GM18511 (cell line): ENCODE data around the gene KRT78.

Source experiments
- ATAC-seq: cut with Tn5 transposase; IDR thresholded peaks from one replicate; pipeline ENCODE4 v1.9.1; 2021; ENCODE audit warnings: mild to moderate bottlenecking, moderate library complexity; ENCODE audit not compliant: unreplicated experiment

Gene KRT78

DNA sequence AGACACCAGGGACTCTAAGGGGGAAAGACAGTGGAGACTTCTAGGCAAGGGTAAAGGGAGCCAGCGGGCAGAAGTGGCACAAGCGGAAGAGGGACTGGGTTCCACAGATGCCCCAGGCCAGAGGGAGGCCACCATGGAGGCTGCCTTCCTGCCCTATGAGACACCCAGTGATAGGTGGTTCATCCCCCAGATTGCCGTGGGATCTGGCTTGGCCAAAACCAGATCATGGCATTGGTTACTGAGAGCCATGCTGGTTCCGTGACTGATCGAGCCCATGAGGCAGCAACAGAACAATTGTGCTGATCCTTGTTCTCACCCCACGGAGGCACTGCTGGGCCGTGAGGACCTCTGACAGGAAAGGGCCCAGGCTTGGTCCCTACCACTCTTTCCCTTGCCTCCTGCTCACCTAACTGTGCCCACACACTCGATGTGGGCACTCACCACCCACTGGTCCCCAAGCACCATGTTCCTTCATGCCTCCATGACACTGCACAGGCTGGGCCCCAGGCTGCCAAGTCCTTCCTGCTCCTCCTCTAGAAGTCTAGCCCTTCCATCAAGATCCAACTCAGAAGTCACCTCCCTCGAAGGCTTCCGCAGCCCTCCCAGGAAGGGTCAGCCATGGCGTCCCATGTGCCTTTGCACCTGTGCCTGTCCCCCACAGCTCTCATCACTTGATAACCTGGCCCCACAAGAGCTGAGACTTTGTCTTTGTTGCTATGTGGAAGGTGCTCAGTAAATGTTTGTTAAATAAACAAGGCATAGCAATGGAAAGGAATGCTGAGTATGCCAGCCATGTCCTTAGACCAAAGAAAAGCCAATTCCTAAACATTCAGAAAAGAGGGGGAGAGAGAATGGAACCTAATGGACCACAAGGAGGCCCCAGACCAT, 21.9 kb downstream of the KRT78 start:
- no peak for ATAC-seq

DNA sequence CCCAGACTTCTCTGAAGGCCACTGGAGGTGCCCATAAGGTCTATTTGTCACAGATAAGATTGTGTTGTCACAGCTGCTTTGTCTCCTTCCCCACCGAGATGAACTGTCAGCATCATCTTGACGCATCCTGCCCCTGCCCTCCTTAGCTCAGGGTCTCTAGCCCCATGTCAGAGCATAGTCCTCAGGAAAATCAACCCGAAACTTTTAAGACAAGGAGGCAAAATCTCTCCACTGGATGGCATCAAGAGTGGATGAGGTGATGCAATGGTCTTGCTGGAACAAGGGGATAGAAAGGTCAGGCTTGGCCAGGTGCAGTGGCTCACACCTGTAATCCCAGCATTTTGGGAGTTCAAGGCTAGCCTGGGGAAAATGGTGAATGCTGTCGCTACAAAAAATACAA, 22.8 kb downstream of the KRT78 start:
- no peak for ATAC-seq

DNA sequence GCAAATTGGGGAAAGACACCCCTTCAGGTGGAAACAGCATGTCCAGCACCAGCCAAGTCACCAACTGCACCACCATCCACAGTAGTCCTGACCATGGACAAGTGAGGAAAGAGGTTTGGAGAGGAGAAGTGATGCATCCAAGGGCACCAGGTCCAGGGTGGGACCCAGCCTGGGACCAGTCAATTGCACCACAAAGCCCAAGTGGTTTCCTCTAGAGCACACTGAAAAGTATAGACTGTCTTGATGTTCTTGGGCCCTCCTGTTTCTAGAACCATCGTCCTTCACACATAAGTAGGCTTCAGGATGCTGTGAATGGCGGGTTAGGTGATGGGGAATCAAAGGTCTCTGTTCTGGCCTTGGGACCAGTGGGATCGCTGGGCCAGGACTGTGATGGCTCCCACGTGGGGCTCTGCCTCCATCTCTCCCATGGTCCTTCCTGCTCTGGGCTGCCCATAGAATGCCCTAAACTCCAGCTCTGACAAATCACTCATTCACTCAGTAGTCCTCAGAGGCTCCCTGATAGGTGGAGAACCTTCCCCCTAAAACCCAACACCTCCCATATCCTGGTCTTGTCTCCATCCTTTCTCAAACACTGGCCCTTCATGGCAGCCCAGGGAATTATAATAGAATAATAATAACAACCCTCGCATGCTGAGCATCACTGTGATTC, 23.9 kb downstream of the KRT78 start:
- ATAC-seq: no peak

DNA sequence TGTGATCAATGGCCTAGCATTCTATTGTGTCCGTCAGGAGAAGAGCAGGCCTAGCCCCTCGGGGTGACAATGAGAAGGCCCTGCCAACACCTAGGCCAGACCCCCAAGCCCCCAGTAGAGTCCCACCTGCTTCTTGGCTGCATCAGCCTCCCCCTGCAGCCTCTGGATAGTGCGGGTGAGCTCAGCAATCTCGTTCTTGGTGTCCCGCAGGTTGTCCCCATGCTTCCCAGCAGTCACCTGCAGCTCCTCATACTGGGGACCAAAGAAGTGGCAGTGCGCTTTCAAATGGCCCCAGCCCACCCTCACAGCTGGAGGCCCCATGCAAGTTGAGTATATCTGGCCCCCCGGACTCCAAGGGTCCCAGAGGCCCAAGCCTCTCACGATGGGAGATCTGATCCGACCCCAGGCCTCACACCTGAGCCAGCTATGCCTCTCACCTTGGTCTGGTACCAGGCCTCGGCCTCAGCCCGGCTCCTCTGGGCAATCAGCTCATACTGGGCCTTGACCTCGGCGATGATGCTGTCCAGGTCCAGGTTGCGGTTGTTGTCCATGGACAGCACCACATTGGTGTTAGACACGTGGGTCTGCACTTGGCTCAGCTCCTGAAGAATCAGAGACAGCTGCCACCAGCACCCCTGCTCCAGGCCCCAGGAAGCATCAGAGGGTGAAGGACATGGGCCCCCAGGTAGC, 24.9 kb downstream of the KRT78 start:
- ATAC-seq: no peak

DNA sequence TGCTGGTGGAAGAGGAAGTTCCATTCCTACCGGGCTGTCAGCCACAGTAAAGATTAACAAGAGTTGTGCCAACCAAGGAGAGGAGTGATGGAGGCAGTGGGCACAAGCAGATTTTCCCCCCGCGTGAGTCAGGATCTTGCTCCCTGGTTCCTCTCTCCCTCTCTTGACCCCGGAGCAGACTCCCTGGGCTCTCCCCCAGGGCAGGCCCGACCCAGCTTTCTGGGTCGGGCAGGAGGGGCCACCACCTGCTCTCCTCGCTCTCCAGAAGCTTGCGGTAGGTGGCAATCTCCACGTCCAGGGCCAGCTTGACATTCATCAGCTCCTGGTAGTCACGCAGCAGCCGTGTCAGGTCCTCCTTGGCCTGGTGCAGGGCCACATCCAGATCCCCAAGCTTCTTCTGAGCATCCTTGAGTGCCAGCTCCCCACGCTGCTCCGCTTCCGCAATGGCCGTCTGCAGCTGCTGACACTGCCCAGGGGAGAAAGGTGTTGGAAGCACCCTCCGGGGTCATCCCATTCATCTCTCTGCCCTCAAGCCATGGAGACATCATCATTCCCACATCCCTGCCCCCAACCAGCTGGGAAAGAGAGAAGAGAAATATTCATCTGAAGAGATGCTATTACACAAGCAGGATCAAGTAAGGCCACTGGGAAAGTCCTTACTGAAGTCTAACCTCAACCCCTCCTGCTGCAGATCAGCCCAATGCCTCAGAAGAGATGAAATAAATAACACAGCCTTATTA, 25.9 kb downstream of the KRT78 start:
- no peak for ATAC-seq

DNA sequence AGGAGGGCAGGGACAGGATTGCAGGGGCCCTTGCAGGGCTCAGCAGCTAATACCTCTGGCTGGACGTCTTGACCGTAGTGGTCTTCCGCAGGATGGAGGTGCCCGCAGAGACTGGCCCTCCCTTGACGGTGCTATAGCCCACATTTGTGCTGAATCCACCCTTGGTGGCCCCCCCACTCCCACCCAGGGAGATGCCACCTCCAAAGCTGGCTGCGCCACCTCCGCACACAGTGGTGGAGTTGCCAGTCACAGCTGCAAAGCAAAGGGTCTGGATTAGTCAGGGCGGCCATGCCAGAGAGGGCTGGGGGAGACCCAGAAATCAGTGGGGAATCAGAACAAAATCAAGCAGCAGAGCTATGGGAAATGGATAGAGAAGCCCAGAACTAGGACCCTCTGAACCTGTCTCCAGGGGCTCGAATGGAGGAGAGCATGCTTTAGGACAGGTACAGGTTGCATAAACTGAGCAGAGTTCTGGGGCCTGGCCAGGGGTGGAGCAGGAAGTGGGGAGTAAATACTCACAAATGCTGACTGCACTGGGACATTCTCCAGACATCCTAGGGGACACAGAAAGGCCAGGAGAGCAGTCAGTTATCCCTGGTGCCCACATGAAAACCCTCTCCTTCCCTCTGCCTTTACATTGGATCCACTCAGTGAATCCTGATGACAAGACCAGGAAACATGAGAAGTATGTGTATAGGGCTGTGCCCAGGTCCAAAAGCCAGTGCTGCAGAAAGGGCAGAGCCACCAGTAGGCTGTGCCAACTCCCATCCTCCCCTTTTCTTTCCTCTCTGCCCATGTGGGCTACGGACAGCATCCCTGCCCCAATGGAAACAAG, 26.8 kb downstream of the KRT78 start:
- no peak for ATAC-seq

DNA sequence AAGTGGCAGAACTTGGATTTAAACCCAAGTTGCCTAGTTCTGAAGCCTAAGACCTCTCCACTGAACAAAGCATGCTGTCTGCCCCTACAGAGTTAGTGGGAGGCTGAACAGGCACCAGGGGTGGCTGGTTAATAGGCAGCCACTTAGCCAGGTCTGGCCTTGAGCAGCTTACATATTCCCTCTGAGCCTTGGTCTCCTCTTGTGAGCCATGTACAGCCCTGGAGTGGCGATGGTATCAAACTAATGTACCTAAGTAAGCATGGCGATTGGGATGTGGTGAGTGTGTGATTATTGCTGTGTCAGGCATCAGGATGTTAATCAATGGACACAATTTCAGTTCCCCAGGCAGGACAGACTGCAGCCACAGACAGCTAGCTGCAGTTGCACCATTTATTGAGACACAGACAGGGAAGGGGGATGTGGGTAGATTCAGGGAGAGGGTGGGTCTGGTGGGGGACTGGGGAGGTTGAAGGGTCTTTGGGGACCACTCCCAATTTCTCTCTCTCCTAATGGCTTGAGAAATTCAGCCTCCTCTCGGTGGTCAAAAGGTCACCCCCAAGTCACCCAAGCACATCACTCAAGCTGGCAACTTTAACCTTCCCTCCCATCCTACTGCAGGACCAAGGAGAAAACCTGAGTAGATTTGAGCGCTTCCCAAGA, 27.6 kb downstream of the KRT78 start:
- ATAC-seq: no peak

DNA sequence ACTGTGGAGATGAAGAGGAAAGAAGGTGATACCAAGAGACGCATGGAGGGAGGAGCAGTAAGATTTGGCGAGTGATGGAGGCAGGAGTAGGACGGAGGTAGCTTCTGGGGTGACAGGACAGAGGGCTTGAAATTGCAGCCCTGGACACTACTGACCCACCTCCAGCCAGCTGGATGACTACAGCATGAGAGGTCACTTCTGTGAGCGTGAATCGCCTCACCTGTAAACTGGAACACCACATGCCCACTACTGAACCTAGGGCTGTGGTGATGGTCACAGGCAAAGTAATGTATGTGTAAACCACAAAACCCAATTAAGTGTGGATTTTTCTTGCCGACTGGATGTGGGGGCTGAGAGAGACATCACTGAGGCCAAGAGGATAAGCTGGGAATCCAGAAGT, 28.3 kb downstream of the KRT78 start:
- no peak for ATAC-seq

DNA sequence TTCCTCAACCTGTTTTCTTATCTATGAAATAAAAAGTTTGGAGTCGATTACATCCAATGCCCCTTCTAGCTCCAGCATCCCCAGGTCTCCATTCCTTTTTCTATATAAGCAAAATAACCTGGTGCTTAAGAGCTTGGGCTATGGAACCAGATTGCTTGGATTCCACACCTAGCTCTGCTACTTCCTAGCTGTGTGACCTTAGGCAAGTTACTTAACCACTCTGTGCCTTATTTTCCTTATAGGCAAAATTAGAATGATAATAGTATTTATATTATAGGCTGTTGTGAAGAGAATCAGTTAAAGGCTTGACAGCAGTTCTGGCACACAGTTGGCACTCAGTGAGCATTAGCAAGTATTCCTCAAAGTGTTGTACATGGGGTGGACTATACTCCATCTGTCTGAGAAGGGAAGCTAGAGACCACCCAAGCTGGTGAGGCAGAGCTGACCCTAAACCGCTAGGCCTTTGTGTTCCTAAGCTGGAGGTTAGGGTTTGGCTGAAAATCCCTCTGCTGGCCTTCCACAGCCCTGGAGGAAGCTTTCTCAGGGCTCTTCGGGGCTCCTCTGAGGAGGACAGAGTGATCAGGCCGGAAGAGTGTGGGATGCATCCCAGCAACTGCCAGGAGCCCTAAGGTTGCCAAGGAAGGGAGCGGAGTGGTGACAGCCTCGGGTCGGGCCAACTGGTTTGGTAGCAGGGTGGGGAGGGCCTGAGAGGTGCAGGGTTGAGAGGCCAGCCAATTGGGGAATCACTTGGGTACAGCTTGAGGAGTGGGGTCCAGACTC, 28.9 kb downstream of the KRT78 start:
- no peak for ATAC-seq

DNA sequence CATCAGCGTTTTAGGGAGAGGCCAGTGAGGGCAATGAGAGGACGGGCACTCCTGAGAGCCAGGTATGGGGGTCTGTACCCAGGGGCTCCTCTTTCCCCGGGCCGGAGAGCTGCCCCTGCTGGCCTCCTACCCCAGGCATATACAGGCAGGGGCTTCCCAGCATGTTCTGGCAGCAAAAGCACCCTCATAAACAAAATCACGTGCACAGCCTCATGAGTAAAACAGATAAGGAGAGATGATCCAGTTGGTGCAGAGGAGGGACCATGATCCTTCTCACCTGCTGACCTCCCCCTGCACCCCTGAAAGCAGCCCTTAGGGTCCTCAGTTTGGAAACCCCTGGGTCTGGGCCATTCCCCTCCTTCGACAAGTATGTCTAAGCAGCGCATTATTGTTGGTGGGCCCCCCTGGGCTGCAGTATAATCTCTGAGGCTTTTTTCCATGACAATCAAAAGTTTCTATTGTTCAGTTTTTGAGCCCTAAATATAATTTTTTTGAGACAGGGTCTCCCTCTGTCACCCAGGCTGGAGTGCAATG, 29.8 kb downstream of the KRT78 start:
- no peak for ATAC-seq

DNA sequence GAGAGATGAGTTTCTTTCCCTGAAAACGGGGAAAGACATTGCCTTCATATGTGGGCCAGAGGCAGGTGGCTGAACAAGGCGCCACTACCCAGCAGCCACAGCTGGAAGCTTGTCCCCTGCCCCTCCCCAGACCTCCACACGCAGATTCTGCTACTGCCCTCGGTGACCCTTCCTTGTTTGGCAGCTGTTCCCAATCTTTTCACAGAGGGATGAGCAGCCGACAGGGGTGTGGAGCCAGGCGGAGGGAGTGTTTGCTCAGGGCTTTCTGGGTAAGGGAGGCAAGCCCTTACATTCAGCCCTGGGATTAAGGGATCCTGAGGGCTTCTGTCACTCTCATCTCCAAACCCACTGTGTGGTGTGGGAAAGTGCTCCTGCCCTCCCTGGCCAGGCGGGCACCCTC, 30.4 kb downstream of the KRT78 start:
- no peak for ATAC-seq

DNA sequence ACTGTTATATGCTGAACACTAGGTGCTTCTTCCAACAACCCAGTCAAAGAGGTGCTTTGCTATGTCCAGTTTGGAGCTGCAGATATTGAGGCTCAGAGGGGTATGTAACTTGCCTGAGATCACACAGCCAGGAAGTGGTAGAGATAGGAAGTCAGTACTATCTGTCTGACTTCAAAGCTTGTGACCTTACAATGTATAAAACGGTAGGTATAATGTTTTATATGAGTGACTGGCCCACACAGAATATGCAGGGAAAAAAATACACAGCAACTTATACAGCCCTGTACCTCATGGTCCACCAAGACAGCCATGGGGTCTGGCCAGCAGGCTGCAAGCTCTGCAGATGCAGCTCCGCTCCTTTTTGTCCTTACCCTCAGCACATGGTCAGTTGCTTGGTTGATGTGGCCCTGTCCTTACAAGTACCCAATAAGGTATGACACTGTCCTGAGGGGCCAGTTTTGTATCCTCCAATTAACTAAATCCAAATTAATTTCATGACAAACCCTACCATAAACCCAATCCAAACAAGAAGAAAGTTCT, 31.0 kb downstream of the KRT78 start:
- ATAC-seq: no peak

DNA sequence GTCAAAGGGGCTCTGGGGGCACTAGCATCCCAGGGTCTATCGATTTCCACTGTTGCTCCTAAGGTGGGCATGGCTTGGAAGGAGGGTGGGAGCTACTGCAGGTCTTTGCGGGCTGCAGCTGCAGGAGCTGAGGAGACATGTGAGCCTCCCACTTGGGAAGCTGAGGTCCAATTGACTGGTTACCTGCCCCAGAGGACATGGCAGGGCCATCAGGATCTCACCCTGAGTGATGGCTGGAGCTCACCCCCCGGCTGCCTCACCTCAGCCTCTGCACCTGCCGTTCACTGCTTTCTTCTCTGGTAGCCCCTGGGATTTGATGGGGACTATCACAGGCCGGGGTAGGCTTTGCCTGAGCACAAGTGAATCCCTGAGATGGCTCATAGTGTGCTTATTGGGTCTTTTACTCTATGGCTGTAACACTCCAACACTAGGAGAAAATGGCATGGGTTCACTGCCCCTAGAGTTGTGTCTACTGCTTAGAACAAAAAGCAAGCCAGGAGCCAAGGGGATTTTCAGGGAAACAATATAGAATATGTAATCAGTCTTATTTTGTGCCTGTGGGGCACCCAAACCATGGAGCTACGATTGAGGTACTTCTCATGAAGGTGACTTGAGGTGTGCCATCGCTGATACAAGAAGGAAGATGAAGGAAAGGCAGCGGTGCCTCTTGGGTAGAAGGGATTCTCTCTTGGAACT, 31.6 kb downstream of the KRT78 start:
- no peak for ATAC-seq

DNA sequence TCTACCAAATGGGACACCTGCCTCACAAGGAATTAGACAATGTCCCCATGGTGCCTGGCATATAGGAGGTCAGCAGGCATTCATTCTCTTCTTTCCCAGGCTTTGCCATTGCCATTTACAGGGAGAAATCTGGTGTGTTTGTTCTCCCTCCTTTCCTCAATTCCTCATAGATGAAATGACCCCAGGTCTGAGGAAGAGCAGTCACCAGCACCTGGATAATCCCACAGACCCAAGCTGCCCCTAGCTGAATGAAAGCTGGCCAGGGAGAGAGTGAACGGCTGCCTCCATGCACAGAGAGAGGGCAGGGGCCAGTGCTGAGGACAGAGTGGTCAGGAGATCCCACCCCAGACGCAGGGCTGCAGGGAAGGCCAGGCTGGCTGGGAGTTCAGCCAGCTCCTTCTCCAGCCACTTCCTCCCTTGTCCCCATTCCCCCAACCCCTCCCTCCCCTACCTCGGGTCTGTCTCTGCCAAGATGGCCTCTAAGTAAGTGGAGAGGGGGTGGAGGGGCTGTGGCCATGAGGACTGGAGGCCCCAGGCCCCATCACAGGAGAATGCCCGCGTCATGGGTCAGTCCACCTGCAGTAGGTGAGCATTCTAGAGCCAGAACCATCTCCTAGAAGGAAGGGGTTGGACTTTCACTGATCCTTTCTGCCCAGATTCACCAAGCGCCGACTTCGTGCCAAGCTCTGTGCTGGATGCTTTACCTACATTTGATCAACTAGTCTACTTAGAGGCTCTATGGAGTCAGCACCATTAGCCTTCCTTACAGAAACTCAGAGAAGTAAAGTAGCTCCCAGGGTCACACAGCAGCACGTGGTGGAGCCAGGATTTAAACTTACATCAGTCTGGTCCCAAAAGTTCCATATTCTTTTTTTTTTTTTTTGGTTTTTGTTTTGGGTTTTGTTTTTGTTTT, 32.9 kb downstream of the KRT78 start:
- no peak for ATAC-seq

DNA sequence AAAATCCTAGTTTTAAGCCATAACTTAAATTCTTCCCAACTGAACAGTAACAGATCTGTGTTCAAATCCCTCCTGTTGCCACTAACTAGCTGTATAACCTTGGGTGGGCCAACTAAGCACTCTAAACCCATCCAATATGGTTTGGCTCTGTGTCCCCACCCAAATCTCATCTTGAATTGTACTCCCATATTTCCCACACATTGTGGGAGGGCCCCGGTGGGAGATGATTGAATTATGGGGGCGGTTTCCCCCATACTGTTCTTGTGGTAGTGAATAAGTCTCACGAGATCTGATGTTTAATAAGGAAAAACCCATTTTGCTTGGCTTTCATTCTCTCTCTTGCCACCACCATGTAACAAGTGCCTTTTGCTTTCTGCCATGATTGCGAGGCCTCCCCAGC, 33.6 kb downstream of the KRT78 start:
- no peak for ATAC-seq

DNA sequence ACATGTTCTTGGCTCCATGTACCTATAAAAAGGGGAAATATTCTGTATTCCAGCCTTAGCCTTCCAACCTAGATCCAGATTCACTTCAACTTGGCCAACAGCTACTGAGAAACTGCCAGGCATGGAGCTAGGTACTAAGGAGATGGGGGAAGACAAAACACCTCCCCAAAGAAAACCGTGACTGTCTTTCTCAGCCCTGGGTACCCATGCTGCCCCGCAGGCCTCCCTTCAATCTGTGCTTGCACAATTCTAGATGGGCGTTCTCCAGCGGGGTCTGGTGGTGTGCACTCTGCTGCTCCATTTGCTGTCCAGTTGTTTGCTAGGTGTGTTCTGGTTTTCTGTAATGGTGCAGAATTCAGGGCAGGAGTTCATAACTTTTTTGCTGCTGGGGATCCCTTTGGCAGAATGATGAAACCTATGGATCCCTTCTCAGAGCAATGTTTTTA, 34.1 kb downstream of the KRT78 start:
- no peak for ATAC-seq
